K562 (cell line): Measurements from ENCODE around the gene PITX2. TPM values are rescaled to one million over a fixed set of nuclear protein-coding genes. Genes with fewer than 3 reads are reported as not detected.

Experiments
- ATAC-seq: fragments of 200-7000 bp; cut with Tn5 transposase; 3 replicates; pipeline ENCODE4 v1.9.1; 2020; ENCODE audit warnings: moderate library complexity
- BruUV-seq: library from RNA; stranded (reverse); fragments of 400-500 nt; replicated peaks from 2 replicates; lab custom pipeline; 2021; lab: Mats Ljungman, UMichigan
- CTCF ChIA-PET: fragments of 300-600 bp; formaldehyde crosslinking; extraction: SDS; loops from one replicate; lab custom pipeline; 2021; ENCODE audit warnings: low intra/inter-chr PET ratio; lab: Yijun Ruan, JAX
- POLR2A ChIA-PET: fragments of 300-600, 350-650 bp; sonication (Branson Sonifier 250); formaldehyde crosslinking; extraction: SDS; loops from one replicate; lab custom pipeline; 2021; ENCODE audit warnings: antibody characterized with exemption, inconsistent platforms; lab: Yijun Ruan, JAX
- DNase-seq, 4 experiments: peaks; one replicate each; pipeline versions ENCODE4 v3.0.0 to v3.0.0-alpha.2; 2011 to 2018; ENCODE audit warnings: low spot score in 3 of 4, mixed read lengths in 3 of 4; ENCODE audit errors: extremely low read depth in 1 of 4
- FAIRE-seq: peaks from 2 replicates; lab custom pipeline; 2011; peaks lifted over from hg19 to GRCh38; lab: Jason Lieb, UNC
- H2AFZ ChIP-seq: 2 replicates; pipeline ENCODE4 v1.6.0; 2011; ENCODE audit warnings: low read depth, low read length, control low read depth, inconsistent platforms
- H3K27ac ChIP-seq: fragments of 200-600 bp; 3 replicates; pipeline ENCODE4 v1.8.0; 2011; ENCODE audit warnings: low read depth, mild to moderate bottlenecking, control low read depth, inconsistent platforms, low read length, moderate library complexity, mixed read lengths; ENCODE audit errors: extremely low read depth
- H3K27me3 ChIP-seq, 2 experiments: fragments of 300-600 bp in 1 of 2; 2 replicates in 1 of 2; 3 replicates in 1 of 2; pipeline versions ENCODE4 v1.6.0 to v1.8.0; 2011; ENCODE audit warnings: inconsistent platforms in 2 of 2, low read length in 2 of 2, mild to moderate bottlenecking in 1 of 2, mixed read lengths in 1 of 2, moderate library complexity in 1 of 2; ENCODE audit not compliant: control insufficient read depth in 2 of 2, insufficient read depth in 2 of 2
- H3K36me3 ChIP-seq: fragments of 300-600 bp; 3 replicates; pipeline ENCODE4 v1.8.0; 2011; ENCODE audit warnings: mild to moderate bottlenecking, low read length, inconsistent platforms; ENCODE audit not compliant: control insufficient read depth, insufficient read depth
- H3K4me1 ChIP-seq, 2 experiments: fragments of 200-600 bp in 1 of 2; replicated peaks in 1 of 2; 2 replicates in 1 of 2; 3 replicates in 1 of 2; pipeline versions ENCODE4 v1.5.1 to v1.8.0; 2011; ENCODE audit warnings: inconsistent platforms in 2 of 2, low read length in 2 of 2, mild to moderate bottlenecking in 1 of 2, mixed read lengths in 1 of 2, moderate library complexity in 1 of 2; ENCODE audit not compliant: control insufficient read depth in 2 of 2, insufficient read depth in 2 of 2
- H3K4me2 ChIP-seq: 2 replicates; pipeline ENCODE4 v1.6.1; 2011; ENCODE audit warnings: low read length, control low read depth, inconsistent platforms, mixed read lengths; ENCODE audit not compliant: insufficient read depth
- H3K4me3 ChIP-seq: fragments of 200-600 bp; sonication (generic), shearing (Covaris generic); 2 replicates; pipeline ENCODE4 v1.5.1; 2016; ENCODE audit warnings: control low read depth, inconsistent platforms
- H3K79me2 ChIP-seq: fragments of 200-600 bp; 3 replicates; pipeline ENCODE4 v1.8.0; 2011; ENCODE audit warnings: low read length, inconsistent platforms; ENCODE audit not compliant: control insufficient read depth, insufficient read depth
- H3K9ac ChIP-seq, 2 experiments: 2 replicates each; pipeline versions ENCODE4 v1.6.0 to v1.6.1; 2011; ENCODE audit warnings: low read depth in 2 of 2, low read length in 2 of 2, control low read depth in 1 of 2, inconsistent platforms in 1 of 2, mild to moderate bottlenecking in 1 of 2, mixed read lengths in 1 of 2; ENCODE audit not compliant: insufficient read depth in 1 of 2
- H3K9me1 ChIP-seq: one replicate; pipeline ENCODE4 v1.6.0; 2011; ENCODE audit warnings: inconsistent platforms, mild to moderate bottlenecking, low read length, moderate library complexity; ENCODE audit not compliant: control insufficient read depth, insufficient read depth
- H3K9me3 ChIP-seq: replicated peaks from 2 replicates; pipeline ENCODE4 v1.5.1; 2011; ENCODE audit warnings: low read depth, low read length, inconsistent platforms; ENCODE audit not compliant: control insufficient read depth, insufficient read depth
- H4K20me1 ChIP-seq: replicated peaks from 2 replicates; pipeline ENCODE4 v1.6.1; 2011; ENCODE audit warnings: low read length, inconsistent platforms, mixed read lengths; ENCODE audit not compliant: control insufficient read depth, insufficient read depth
- ARNT ChIP-seq, 2 experiments: fragments of 450-650 bp; IDR thresholded peaks; 2 replicates each; pipeline ENCODE4 v1.6.1; 2016; ENCODE audit warnings: mild to moderate bottlenecking in 1 of 2
- ETV6 ChIP-seq, 3 experiments: fragments of 150-350 bp in 1 of 3; sonication (generic) in 1 of 3; formaldehyde crosslinking in 1 of 3; IDR thresholded peaks; 2 replicates each; pipeline versions ENCODE4 v1.6.1 to v1.8.0; 2014 to 2022; ENCODE audit warnings: borderline replicate concordance in 2 of 3, low read depth in 2 of 3, antibody characterized with exemption in 1 of 3, low read length in 1 of 3, mild to moderate bottlenecking in 1 of 3, missing genetic modification reagents in 1 of 3
- FOXA1 ChIP-seq: fragments of 450-650 bp; IDR thresholded peaks from 2 replicates; pipeline ENCODE4 v1.6.1; 2016; ENCODE audit warnings: mild to moderate bottlenecking, borderline replicate concordance
- GABPA ChIP-seq: fragments of 200-800 bp; sonication (Bioruptor generic); conservative IDR thresholded peaks from 2 replicates; pipeline ENCODE4 v1.6.1; 2016; ENCODE audit warnings: low read depth, missing genetic modification characterization, missing compliant biosample characterization
- HCFC1 ChIP-seq: IDR thresholded peaks from 2 replicates; pipeline ENCODE4 v1.6.1; 2012; ENCODE audit warnings: low read depth, low read length, improper control_type of control experiment
- HNRNPH1 ChIP-seq: fragments of 200-400 bp; formaldehyde crosslinking; optimal IDR thresholded peaks from 2 replicates; pipeline ENCODE3; 2017; ENCODE audit warnings: low read depth, mild to moderate bottlenecking, low read length, moderate library complexity
- KLF13 ChIP-seq: fragments of 450-650 bp; IDR thresholded peaks from 2 replicates; pipeline ENCODE4 v1.6.1; 2016; ENCODE audit warnings: missing genetic modification characterization, low read depth, mild to moderate bottlenecking, missing compliant biosample characterization, moderate library complexity, borderline replicate concordance
- MYC ChIP-seq, 2 experiments: fragments of 250-450 bp in 1 of 2; sonication (Bioruptor Pico) in 1 of 2; IDR thresholded peaks; 2 replicates each; pipeline versions ENCODE4 v1.5.1 to v1.6.1; 2012 to 2021; ENCODE audit warnings: low read depth in 2 of 2, borderline replicate concordance in 1 of 2, improper control_type of control experiment in 1 of 2, low read length in 1 of 2, mild to moderate bottlenecking in 1 of 2, moderate library complexity in 1 of 2
- NFATC3 ChIP-seq: fragments of 450-650 bp; IDR thresholded peaks from 2 replicates; pipeline ENCODE4 v1.6.1; 2017; ENCODE audit warnings: mild to moderate bottlenecking
- PRMT5 ChIP-seq: sonication (generic); formaldehyde crosslinking; IDR thresholded peaks from 2 replicates; pipeline ENCODE4 v1.5.0; 2020; ENCODE audit warnings: missing genetic modification reagents
- RBM15 ChIP-seq: fragments of 200-400 bp; formaldehyde crosslinking; IDR thresholded peaks from 2 replicates; pipeline ENCODE4 v1.6.1; 2018; ENCODE audit warnings: mild to moderate bottlenecking, low read length, moderate library complexity; ENCODE audit not compliant: insufficient read depth
- SMARCE1 ChIP-seq: fragments of 450-650 bp; IDR thresholded peaks from 2 replicates; pipeline ENCODE4 v1.7.1; 2016; ENCODE audit warnings: mild to moderate bottlenecking
- SOX6 ChIP-seq: fragments of 450-650 bp; IDR thresholded peaks from 2 replicates; pipeline ENCODE4 v1.6.1; 2014; ENCODE audit warnings: mild to moderate bottlenecking
- U2AF1 ChIP-seq: fragments of 200-400 bp; formaldehyde crosslinking; optimal IDR thresholded peaks from 2 replicates; pipeline ENCODE3; 2017; ENCODE audit warnings: mild to moderate bottlenecking, low read depth, low read length, moderate library complexity
- XRCC4 ChIP-seq: IDR thresholded peaks from one replicate; pipeline ENCODE4 v1.6.1; 2011; ENCODE audit not compliant: insufficient read depth, insufficient read length; ENCODE audit errors: extremely low read depth
- ZBTB11 ChIP-seq, 3 experiments: fragments of 200-800 bp in 1 of 3; fragments of 250-450 bp in 1 of 3; fragments of 450-650 bp in 1 of 3; sonication (Bioruptor Pico) in 1 of 3; sonication (Bioruptor generic) in 1 of 3; formaldehyde crosslinking in 1 of 3; IDR thresholded peaks; 2 replicates each; pipeline versions ENCODE4 v1.6.1 to v1.8.0; 2016 to 2022; ENCODE audit warnings: mild to moderate bottlenecking in 2 of 3, missing genetic modification characterization in 2 of 3, missing compliant biosample characterization in 1 of 3, moderate library complexity in 1 of 3
- ZKSCAN3 ChIP-seq: fragments of 250-450 bp; sonication (Bioruptor Pico); IDR thresholded peaks from 2 replicates; pipeline ENCODE4 v1.4.0; 2020
- ZNF212 ChIP-seq: fragments of 450-650 bp; formaldehyde crosslinking; IDR thresholded peaks from 2 replicates; pipeline ENCODE4 v1.4.0; 2020; ENCODE audit warnings: mild to moderate bottlenecking
- ZNF695 ChIP-seq: fragments of 450-650 bp; formaldehyde crosslinking; IDR thresholded peaks from 2 replicates; pipeline ENCODE4 v1.4.0; 2020; ENCODE audit warnings: mild to moderate bottlenecking, moderate library complexity
- ZNF830 ChIP-seq: fragments of 250-450 bp; sonication (Bioruptor Pico); IDR thresholded peaks from 2 replicates; pipeline ENCODE4 v1.5.0; 2021; ENCODE audit warnings: mild to moderate bottlenecking
- WGBS: fragments of 100-300 bp; shearing (Covaris generic); methylation state at CpG from one replicate; pipeline ENCODE4 v1.1.6; 2016; ENCODE audit warnings: low coverage, mixed read lengths; ENCODE audit not compliant: insufficient coverage; ENCODE audit errors: missing lambda C conversion rate; 5-methylcytosine and 5-hydroxymethylcytosine counted together
- in situ Hi-C: fragments of 300-500 bp; cut with MboI; formaldehyde crosslinking; loops from 4 replicates; pipeline ENCODE4 v1.15.0; 2018; ENCODE audit warnings: inconsistent platforms, mixed read lengths
- intact Hi-C: fragments of 100-400 bp; cut with micrococcal nuclease; formaldehyde crosslinking; loops from 2 replicates; pipeline ENCODE4 v1.14.2; 2022
- polyA plus RNA-seq, 8 experiments: library from polyadenylated mRNA; depleted of rRNA in 4 of 8; stranded (reverse) in 5 of 8; unstranded in 3 of 8; fragments of >200 nt; fragmentation: Nextera tagmentation in 2 of 8; fragmentation: Illumina TruSeq in 1 of 8; extraction: Ambion mirVana in 2 of 8; extraction: Trizol in 1 of 8; gene quantifications; 2 replicates each; pipeline versions ENCODE4 v1.2.1 to v1.2.3, GENCODE V29; 2011 to 2014; ENCODE audit warnings: inconsistent platforms in 1 of 8, missing spikeins in 1 of 8
- total RNA-seq, 7 experiments: library from RNA; depleted of rRNA in 6 of 7; stranded (reverse); fragments of >200 nt in 6 of 7; fragmentation: Illumina TruSeq in 2 of 7; extraction: Trizol in 2 of 7; gene quantifications; 2 replicates each; pipeline versions ENCODE4 v1.2.1 to v1.2.3, GENCODE V29; 2011 to 2021; ENCODE audit warnings: low replicate concordance in 1 of 7

The PITX2 gene
- total and polyA plus RNA-seq, 9 of the 15 experiments (the other 6 are each of a cell fraction or from before 2014, with no cell fraction given) = 0.08 TPM; not detected in 8

- no TSS peak for BruUV-seq
- Histone ChIP-seq H3K27me3 (peaks cover 17 to 45% of the 10 kb centered on the region in 2 experiments; a peak in 4 of 5 replicates), H3K4me2 (no peak overlapping the region), H3K79me2 (no peaks in the 10 kb centered on the region), H3K9me1 (no peaks in the 10 kb centered on the region), H3K27ac (no peak overlapping the region), H3K4me1 (peaks cover 0 to 13% of the 10 kb centered on the region in 2 experiments; a peak in 2 of 5 replicates), H3K9me3 (no peaks in the 10 kb centered on the region), H3K4me3 (no peak overlapping the region), H3K9ac (no peak overlapping the region), H3K36me3 (no peaks in the 10 kb centered on the region), H4K20me1 (no peaks in the 10 kb centered on the region), H2AFZ (no peak overlapping the region)
- CTCF ChIA-PET = no interaction called here
- ATAC-seq (no peak), DNase-seq (no peak), FAIRE-seq (no peak)
- intact Hi-C loops = no loop called here
- TF ChIP-seq ETV6 (IDR thresholded peaks at IDR 0.05; ENCODE audit: borderline replicate concordance in 1 of 2, low read depth in 2 of 2, low read length in 1 of 2) (no peak), ETV6 (CRISPR knock-in tag; IDR thresholded peaks at IDR 0.05; ENCODE audit: borderline replicate concordance) (no peak), ARNT (IDR thresholded peaks at IDR 0.05) (no peak), U2AF1 (no peak), SMARCE1 (no peak), FOXA1 (no peak), MYC (IDR thresholded peaks at IDR 0.05; ENCODE audit: low read depth, low read length) (no peak), MYC (CRISPR knock-in tag; IDR thresholded peaks at IDR 0.05; ENCODE audit: borderline replicate concordance, low read depth) (no peak), PRMT5 (CRISPR knock-in tag) (no peak), ZNF695 (CRISPR knock-in tag) (no peak), ZKSCAN3 (CRISPR knock-in tag) (no peak), RBM15 (no peak), ZNF212 (CRISPR knock-in tag) (no peak), NFATC3 (no peak), KLF13 (tag) (no peak), ZBTB11 (CRISPR knock-in tag; IDR thresholded peaks at IDR 0.05) (no peak), ZNF830 (CRISPR knock-in tag) (no peak), SOX6 (no peak), HNRNPH1 (no peak), GABPA (no peak), XRCC4 (no peak), HCFC1 (no peak)
- in situ Hi-C loops = no loop called here
- POLR2A ChIA-PET = no interaction called here
- WGBS = 3% methylated on average over 11 of the region's 11 CpGs
Measured at GRCh38 chr4:110627977-110628662, 5.2 kb upstream of the PITX2 start.
